HepG2 (cell line): Measurements from ENCODE around the gene OAF. TPM values are rescaled to one million over a fixed set of nuclear protein-coding genes. Genes with fewer than 3 reads are reported as not detected.

ENCODE experiments used
- ARNT2 ChIP-seq: sonication (generic); formaldehyde crosslinking; IDR thresholded peaks from 2 replicates; pipeline ENCODE4 v1.8.0; 2022; ENCODE audit warnings: mild to moderate bottlenecking, low read depth, missing genetic modification reagents, moderate library complexity
- E2F2 ChIP-seq: sonication (generic); formaldehyde crosslinking; IDR thresholded peaks from 2 replicates; pipeline ENCODE4 v1.4.0; 2020; ENCODE audit warnings: missing genetic modification reagents, borderline replicate concordance
- FOXK1 ChIP-seq: sonication (generic); formaldehyde crosslinking; IDR thresholded peaks from 2 replicates; pipeline ENCODE4 v1.4.0; 2020; ENCODE audit warnings: low read depth, missing genetic modification reagents, borderline replicate concordance
- GABPB1 ChIP-seq: IDR thresholded peaks from 2 replicates; pipeline ENCODE4 v1.6.1; 2016; ENCODE audit warnings: mild to moderate bottlenecking, missing genetic modification reagents, moderate library complexity, missing compliant biosample characterization
- HDAC2 ChIP-seq: sonication (generic); formaldehyde crosslinking; IDR thresholded peaks from 2 replicates; pipeline ENCODE4 v1.4.0; 2020; ENCODE audit warnings: missing genetic modification reagents
- HNRNPL ChIP-seq: fragments of 200-400 bp; formaldehyde crosslinking; IDR thresholded peaks from 2 replicates; pipeline ENCODE4 v1.6.1; 2017; ENCODE audit warnings: mild to moderate bottlenecking, low read depth, low read length
- HOXA7 ChIP-seq: sonication (generic); formaldehyde crosslinking; IDR thresholded peaks from 2 replicates; pipeline ENCODE4 v1.8.1; 2022; ENCODE audit warnings: mild to moderate bottlenecking, missing genetic modification reagents, moderate library complexity
- JUNB ChIP-seq: sonication (generic); formaldehyde crosslinking; IDR thresholded peaks from 2 replicates; pipeline ENCODE4 v1.8.0; 2022; ENCODE audit warnings: missing genetic modification reagents, mild to moderate bottlenecking, borderline replicate concordance
- MIXL1 ChIP-seq: IDR thresholded peaks from 2 replicates; pipeline ENCODE4 v1.6.1; 2016
- MTF2 ChIP-seq: sonication (generic); formaldehyde crosslinking; IDR thresholded peaks from 2 replicates; pipeline ENCODE4 v1.5.0; 2020; ENCODE audit warnings: missing genetic modification reagents, borderline replicate concordance
- MZF1 ChIP-seq: sonication (generic); formaldehyde crosslinking; IDR thresholded peaks from 2 replicates; pipeline ENCODE4 v1.8.1; 2023; ENCODE audit warnings: mild to moderate bottlenecking, missing genetic modification reagents, borderline replicate concordance
- SMAD1 ChIP-seq: sonication (generic); formaldehyde crosslinking; IDR thresholded peaks from 2 replicates; pipeline ENCODE4 v1.4.0; 2020; ENCODE audit warnings: missing genetic modification reagents, low read depth, mild to moderate bottlenecking, borderline replicate concordance
- SOX5 ChIP-seq: IDR thresholded peaks from 2 replicates; pipeline ENCODE4 v1.6.1; 2016; ENCODE audit warnings: borderline replicate concordance
- SRSF1 ChIP-seq: fragments of 200-400 bp; formaldehyde crosslinking; optimal IDR thresholded peaks from 2 replicates; pipeline ENCODE3; 2017; ENCODE audit warnings: mild to moderate bottlenecking, low read depth, low read length, moderate library complexity
- SUZ12 ChIP-seq: fragments of 150-350 bp; IDR thresholded peaks from 2 replicates; pipeline ENCODE4 v1.6.1; 2014; ENCODE audit warnings: low read depth, low read length
- TOE1 ChIP-seq: sonication (generic); formaldehyde crosslinking; IDR thresholded peaks from 2 replicates; pipeline ENCODE4 v1.4.0; 2020; ENCODE audit warnings: mild to moderate bottlenecking, missing genetic modification reagents
- ZFY ChIP-seq: sonication (generic); formaldehyde crosslinking; IDR thresholded peaks from 2 replicates; pipeline ENCODE4 v1.4.0; 2020; ENCODE audit warnings: missing genetic modification reagents
- ZKSCAN5 ChIP-seq: sonication (generic); formaldehyde crosslinking; IDR thresholded peaks from 2 replicates; pipeline ENCODE4 v1.5.1; 2020; ENCODE audit warnings: mild to moderate bottlenecking, missing genetic modification reagents
- ZNF234 ChIP-seq: sonication (generic); formaldehyde crosslinking; conservative IDR thresholded peaks from 2 replicates; pipeline ENCODE4 v1.5.1; 2020; ENCODE audit warnings: mild to moderate bottlenecking, missing genetic modification reagents
- ZNF792 ChIP-seq: IDR thresholded peaks from 2 replicates; pipeline ENCODE4 v1.6.1; 2016
- polyA plus RNA-seq, 8 experiments: library from polyadenylated mRNA; depleted of rRNA in 3 of 8; stranded (reverse) in 7 of 8; unstranded in 1 of 8; fragments of >200 nt; fragmentation: Illumina TruSeq in 4 of 8; extraction: Trizol in 4 of 8; gene quantifications; 2 replicates each; pipeline versions ENCODE4 v1.2.1 to v1.2.3, GENCODE V29; 2011 to 2016; ENCODE audit warnings: low read depth in 4 of 8, missing spikeins in 1 of 8, mixed read lengths in 1 of 8; ENCODE audit not compliant: insufficient read depth in 1 of 8
- total RNA-seq, 5 experiments: library from RNA; depleted of rRNA; stranded (reverse); fragments of >200 nt; fragmentation: Illumina TruSeq; extraction: Trizol; gene quantifications; 2 replicates each; pipeline ENCODE4 v1.2.3, GENCODE V29; 2016; ENCODE audit warnings: low read depth in 1 of 5
- TF ChIP-seq, protein P1 (sequence below): sonication (generic); formaldehyde crosslinking; IDR thresholded peaks from 2 replicates; pipeline ENCODE4 v1.4.0; 2020; ENCODE audit warnings: missing genetic modification reagents
- TF ChIP-seq, protein P2 (sequence below): sonication (generic); formaldehyde crosslinking; IDR thresholded peaks from 2 replicates; pipeline ENCODE4 v1.9.0; 2021; ENCODE audit warnings: mild to moderate bottlenecking, missing genetic modification reagents

Gene OAF
- total and polyA plus RNA-seq, 2 of the 13 experiments (the other 11 are each of a cell fraction or from before 2014, with no cell fraction given) = 63.7 to 94.6 TPM

DNA sequence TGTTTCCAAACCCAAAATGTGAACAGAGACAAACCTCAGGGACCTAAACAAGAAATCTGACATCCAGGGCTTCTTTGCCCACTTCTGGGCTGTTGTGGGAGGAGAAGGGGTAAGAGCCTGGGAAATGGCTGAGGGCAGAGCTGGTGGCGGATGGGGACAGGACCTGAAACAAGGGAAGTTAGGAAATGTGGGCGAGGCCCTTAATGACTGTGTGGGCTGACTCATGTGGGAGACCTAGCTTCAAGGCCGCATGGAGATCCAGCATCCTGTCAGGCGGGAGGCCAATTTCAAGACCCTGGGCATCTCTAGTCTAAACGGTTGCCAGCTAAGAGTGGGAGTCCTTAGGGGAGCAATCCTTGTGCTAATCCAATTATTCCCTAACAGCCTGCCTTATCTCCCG, 2.1 kb upstream of the OAF start (continued):
- TF ChIP-seq MTF2 (CRISPR knock-in tag) = no peak
- TF ChIP-seq, protein P1, sequence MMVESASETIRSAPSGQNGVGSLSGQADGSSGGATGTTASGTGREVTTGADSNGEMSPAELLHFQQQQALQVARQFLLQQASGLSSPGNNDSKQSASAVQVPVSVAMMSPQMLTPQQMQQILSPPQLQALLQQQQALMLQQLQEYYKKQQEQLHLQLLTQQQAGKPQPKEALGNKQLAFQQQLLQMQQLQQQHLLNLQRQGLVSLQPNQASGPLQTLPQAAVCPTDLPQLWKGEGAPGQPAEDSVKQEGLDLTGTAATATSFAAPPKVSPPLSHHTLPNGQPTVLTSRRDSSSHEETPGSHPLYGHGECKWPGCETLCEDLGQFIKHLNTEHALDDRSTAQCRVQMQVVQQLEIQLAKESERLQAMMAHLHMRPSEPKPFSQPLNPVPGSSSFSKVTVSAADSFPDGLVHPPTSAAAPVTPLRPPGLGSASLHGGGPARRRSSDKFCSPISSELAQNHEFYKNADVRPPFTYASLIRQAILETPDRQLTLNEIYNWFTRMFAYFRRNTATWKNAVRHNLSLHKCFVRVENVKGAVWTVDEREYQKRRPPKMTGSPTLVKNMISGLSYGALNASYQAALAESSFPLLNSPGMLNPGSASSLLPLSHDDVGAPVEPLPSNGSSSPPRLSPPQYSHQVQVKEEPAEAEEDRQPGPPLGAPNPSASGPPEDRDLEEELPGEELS (CRISPR knock-in tag) = 0 out of 2 replicates have a peak, but pooled peaks have one; percentile 39
- peak; percentile 70; the same call in 1 of the 2 replicates for TF ChIP-seq ZNF792 (CRISPR knock-in tag)
- TF ChIP-seq, protein P2, sequence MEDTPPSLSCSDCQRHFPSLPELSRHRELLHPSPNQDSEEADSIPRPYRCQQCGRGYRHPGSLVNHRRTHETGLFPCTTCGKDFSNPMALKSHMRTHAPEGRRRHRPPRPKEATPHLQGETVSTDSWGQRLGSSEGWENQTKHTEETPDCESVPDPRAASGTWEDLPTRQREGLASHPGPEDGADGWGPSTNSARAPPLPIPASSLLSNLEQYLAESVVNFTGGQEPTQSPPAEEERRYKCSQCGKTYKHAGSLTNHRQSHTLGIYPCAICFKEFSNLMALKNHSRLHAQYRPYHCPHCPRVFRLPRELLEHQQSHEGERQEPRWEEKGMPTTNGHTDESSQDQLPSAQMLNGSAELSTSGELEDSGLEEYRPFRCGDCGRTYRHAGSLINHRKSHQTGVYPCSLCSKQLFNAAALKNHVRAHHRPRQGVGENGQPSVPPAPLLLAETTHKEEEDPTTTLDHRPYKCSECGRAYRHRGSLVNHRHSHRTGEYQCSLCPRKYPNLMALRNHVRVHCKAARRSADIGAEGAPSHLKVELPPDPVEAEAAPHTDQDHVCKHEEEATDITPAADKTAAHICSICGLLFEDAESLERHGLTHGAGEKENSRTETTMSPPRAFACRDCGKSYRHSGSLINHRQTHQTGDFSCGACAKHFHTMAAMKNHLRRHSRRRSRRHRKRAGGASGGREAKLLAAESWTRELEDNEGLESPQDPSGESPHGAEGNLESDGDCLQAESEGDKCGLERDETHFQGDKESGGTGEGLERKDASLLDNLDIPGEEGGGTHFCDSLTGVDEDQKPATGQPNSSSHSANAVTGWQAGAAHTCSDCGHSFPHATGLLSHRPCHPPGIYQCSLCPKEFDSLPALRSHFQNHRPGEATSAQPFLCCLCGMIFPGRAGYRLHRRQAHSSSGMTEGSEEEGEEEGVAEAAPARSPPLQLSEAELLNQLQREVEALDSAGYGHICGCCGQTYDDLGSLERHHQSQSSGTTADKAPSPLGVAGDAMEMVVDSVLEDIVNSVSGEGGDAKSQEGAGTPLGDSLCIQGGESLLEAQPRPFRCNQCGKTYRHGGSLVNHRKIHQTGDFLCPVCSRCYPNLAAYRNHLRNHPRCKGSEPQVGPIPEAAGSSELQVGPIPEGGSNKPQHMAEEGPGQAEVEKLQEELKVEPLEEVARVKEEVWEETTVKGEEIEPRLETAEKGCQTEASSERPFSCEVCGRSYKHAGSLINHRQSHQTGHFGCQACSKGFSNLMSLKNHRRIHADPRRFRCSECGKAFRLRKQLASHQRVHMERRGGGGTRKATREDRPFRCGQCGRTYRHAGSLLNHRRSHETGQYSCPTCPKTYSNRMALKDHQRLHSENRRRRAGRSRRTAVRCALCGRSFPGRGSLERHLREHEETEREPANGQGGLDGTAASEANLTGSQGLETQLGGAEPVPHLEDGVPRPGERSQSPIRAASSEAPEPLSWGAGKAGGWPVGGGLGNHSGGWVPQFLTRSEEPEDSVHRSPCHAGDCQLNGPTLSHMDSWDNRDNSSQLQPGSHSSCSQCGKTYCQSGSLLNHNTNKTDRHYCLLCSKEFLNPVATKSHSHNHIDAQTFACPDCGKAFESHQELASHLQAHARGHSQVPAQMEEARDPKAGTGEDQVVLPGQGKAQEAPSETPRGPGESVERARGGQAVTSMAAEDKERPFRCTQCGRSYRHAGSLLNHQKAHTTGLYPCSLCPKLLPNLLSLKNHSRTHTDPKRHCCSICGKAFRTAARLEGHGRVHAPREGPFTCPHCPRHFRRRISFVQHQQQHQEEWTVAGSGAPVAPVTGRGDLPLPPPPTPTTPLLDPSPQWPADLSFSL (CRISPR knock-in tag) = no peak
- TF ChIP-seq E2F2 = no peak
- TF ChIP-seq MZF1 (CRISPR knock-in tag) = no peak
- peak; percentile 34; the same call in 1 of the 2 replicates for TF ChIP-seq GABPB1 (CRISPR knock-in tag)
- peak; percentile 53; the same call in 1 of the 2 replicates for TF ChIP-seq JUNB
- no peak for TF ChIP-seq SMAD1 (CRISPR knock-in tag)
- no peak for TF ChIP-seq SRSF1
- no peak for TF ChIP-seq ZFY (CRISPR knock-in tag)
- TF ChIP-seq MIXL1 (CRISPR knock-in tag) = 0 out of 2 replicates have a peak, but pooled peaks have one; percentile 13
- no peak for TF ChIP-seq ZKSCAN5 (CRISPR knock-in tag)
- TF ChIP-seq HNRNPL = no peak
- TF ChIP-seq ARNT2 (CRISPR knock-in tag) = no peak
- TF ChIP-seq FOXK1 = peak; percentile 26; the same call in 1 of the 2 replicates
- no peak for TF ChIP-seq HOXA7 (CRISPR knock-in tag)
- no peak for TF ChIP-seq TOE1
- no peak for TF ChIP-seq ZNF234 (CRISPR knock-in tag)
- TF ChIP-seq HDAC2 (CRISPR knock-in tag) = 0 out of 2 replicates have a peak, but pooled peaks have one; percentile 40
- TF ChIP-seq SUZ12 = no peak
- peak; percentile 37; the same call in 1 of the 2 replicates for TF ChIP-seq SOX5 (CRISPR knock-in tag)
